Activated CD4-positive, alpha-beta T cell treated with anti-CD3 and anti-CD28 coated beads, Interleukin-2, Interleukin-6, amounts not matched to agents 100 ng/mL and 50 ng/mL, durations not matched to agents 16 hours and 8 hours (primary cell): Measurements from ENCODE around the gene ATP6V1G1.
A peak's percentile ranks its signal among the peaks of the same experiment; 100 is the strongest.
"Not testable (repeated sequence)": the region's sequence is repeated elsewhere in the genome, so short reads cannot be mapped to it uniquely, and the experiment has no call there.

ENCODE experiments used
- DNase-seq: peaks from one replicate; pipeline ENCODE4 v3.0.0-alpha.2; 2020

Gene ATP6V1G1, protein sequence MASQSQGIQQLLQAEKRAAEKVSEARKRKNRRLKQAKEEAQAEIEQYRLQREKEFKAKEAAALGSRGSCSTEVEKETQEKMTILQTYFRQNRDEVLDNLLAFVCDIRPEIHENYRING

GRCh38 chr9:114587345-114588202, at the start of gene ATP6V1G1:
Gene ATP6V1G1, plus strand, starts transcription at chr9:114587769. Its CDS starts 70 bp downstream, at chr9:114587839.
- DNase-seq = peak; percentile 99

GRCh38 chr9:114538241-114538640, 49.3 kb upstream of the ATP6V1G1 start:
- DNase-seq = peak; percentile 16

DNA sequence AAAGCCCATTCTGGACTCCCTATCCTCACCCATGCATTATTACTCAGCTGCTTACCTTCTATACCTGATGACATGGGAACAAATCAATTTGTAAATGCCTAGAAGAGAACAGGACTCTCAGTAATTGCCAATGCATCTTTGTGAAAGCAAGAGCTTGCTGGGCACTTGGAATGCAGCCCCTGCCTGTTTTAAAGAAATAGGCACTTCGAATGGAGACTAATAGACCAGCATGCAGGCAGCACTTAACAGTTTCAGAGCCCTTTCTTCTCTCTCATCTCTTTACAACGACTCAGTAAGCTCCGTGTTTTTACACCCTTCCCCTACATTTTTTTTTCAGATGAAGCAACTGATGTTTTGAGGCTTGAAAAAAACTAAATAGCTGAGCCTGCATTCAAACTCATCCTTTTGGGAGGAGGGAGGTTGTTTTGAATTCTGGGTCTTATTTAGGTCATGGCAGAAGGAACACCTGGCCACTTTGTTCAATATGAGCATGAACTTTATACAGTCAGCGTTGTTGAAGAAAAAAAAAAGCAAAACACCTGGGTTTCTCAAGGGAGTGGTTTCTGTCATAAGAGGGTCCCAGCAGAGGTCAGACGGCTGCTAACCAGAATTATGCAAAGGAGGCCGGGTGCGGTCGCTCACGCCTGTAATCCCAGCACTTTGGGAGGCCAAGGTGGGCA, 47.7 kb upstream of the ATP6V1G1 start:
- DNase-seq = no peak

DNA sequence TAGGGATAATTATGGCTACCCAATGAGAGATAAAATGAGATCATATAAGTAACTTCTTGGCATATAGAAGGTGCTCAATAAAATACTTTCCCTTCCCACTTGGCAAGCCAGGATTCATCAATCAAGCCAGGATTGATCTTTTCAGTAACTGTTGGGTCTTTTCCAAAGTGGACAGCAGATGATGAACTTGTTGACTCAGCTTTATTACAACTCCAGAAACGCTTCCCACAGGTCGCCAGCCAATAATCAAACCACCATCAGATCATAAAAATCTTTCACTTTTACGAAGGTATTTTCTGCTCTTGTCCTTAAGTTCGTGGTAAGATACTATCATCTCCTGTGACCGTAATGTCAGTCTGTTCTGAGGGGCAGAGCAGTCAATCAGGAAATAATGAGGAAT, 42.5 kb upstream of the ATP6V1G1 start:
- DNase-seq = no peak

- no peak for DNase-seq
These were observed 40.7 kb upstream of the ATP6V1G1 start for GRCh38 chr9:114546851-114547250.

GRCh38 chr9:114549697-114550330, 37.8 kb upstream of the ATP6V1G1 start:
- no peak for DNase-seq

- DNase-seq = no peak
These were observed 35.6 kb upstream of the ATP6V1G1 start for GRCh38 chr9:114551750-114552685.

GRCh38 chr9:114552706-114553105, 34.9 kb upstream of the ATP6V1G1 start:
- DNase-seq = no peak

DNA sequence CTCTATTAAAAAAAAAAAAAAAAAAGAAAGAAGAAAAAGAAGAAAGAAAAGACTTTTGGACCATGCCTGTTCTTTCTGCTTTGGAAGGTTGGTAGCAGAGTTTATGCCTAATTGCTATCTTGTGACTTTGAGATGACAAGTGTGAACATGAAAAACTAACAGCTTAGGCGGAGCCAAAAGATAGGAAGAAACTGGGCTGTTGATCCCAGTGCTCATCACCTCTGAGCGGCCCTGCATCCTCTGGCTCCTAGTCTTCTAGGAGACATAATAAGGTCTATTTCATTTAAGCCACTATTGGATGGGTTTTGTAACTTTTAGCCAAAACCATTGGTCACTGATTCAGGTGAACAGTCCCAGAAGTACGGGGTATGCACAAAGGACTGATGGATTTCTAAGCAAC, 34.4 kb upstream of the ATP6V1G1 start:
- DNase-seq = no peak

GRCh38 chr9:114555696-114556095, 31.9 kb upstream of the ATP6V1G1 start:
- DNase-seq = no peak

DNA sequence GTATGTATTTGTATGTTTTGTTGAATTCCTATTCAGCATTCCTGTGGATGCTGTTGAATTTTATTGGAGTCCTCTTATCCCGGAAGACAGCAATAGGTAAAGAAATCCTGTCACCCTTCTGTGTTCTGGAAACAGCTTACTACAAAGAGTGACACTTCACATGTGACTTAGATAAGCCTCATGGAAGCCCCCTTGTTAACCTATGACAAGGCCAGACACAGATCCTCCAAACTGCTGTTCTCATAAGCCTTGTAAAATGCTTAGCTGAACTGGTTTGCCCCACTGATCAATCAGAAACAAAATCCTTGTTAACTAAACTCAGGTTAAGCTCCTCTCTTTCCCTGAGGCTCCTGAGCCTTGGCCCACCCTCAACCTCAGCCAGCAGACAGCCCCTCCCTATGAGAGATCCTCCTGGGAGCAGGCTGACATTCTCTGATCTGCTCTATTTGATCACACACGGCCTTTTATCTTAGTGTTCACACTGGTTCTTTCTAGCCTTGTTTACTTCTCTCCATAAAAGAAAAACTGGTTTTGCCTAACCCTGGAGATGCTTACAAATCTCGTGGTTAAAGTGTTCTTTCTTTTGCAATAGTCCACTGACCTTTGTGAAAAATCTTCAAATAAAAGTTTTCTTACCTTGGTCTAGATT, 29.4 kb upstream of the ATP6V1G1 start:
- no peak for DNase-seq

- no peak for DNase-seq
These were observed 27.6 kb upstream of the ATP6V1G1 start for GRCh38 chr9:114559830-114560513.

DNA sequence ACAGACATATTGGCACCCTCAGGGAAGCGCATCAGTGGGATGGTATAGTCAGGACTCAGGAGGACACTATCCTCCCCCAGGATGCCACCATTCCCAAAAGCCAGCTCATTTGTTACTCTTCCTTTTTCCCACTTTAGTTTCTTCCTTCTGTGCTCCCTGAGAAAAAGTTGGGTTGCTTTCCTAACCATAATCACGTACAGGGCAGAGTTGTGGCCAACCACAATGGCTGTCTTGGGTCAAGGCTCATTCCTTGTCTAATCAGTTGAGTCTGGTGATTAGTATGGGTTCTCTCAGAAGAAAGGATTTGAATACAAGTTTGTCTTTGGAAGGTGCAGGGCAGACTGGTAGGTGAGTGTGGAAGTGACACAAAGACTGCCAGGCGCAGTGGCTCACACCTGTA, 26.6 kb upstream of the ATP6V1G1 start:
- DNase-seq = no peak

GRCh38 chr9:114561771-114562170, 25.8 kb upstream of the ATP6V1G1 start:
- DNase-seq = no peak

- no peak for DNase-seq
These were observed 22.4 kb upstream of the ATP6V1G1 start for GRCh38 chr9:114565204-114565603.

GRCh38 chr9:114570742-114571141, 16.8 kb upstream of the ATP6V1G1 start:
- no peak for DNase-seq

DNA sequence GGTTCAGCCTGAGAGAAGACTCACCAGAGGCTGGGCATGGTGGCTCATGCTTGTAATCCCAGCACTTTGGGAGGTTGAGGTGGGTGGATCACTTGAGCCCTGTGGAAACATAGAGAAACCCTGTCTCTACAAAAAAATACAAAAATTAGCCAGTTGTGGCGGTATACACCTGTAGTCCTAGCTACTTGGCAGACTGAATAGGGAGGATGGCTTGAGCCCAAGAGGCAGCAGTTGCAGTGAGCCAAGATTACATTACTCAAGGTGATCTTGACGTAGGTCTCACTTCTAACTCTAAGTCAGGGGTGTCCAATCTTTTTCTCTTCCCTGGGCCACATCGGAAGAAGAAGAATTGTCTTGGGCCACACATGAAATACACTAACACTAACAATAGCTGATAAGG, 16.2 kb upstream of the ATP6V1G1 start:
- no peak for DNase-seq

GRCh38 chr9:114572199-114572598, 15.4 kb upstream of the ATP6V1G1 start:
- no peak for DNase-seq

GRCh38 chr9:114574438-114574837, 13.1 kb upstream of the ATP6V1G1 start:
- no peak for DNase-seq

GRCh38 chr9:114576779-114577178, 10.8 kb upstream of the ATP6V1G1 start:
- not testable (repeated sequence) for DNase-seq

DNA sequence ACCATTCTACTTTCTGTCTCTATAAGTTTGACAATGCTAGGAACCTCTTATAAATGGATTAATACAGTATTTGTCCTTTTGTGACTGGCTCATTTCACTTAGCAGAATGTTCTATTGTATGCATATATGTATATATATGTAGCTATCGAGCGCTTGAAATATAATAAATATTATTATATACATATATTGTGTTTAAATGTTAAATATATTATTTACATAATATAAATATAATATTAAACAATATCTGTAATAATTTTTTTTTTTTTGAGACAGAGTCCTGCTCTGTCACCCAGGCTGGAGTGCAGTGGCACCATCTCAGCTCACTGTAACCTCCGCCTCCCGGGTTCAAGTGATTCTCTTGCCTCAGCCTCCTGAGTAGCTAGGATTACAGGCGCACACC, 9.4 kb upstream of the ATP6V1G1 start:
- DNase-seq = not testable (repeated sequence)
